Endothelial cell (in vitro differentiated cells): ENCODE measurements around the gene ACTL7B. TPM values are rescaled to one million over a fixed set of nuclear protein-coding genes. Genes with fewer than 3 reads are reported as not detected.
"Not testable (repeated sequence)": the region's sequence is repeated elsewhere in the genome, so short reads cannot be mapped to it uniquely, and the experiment has no call there.

Experiments
- DNase-seq: peaks from one replicate; pipeline ENCODE4 v3.0.0; 2021; ENCODE audit warnings: low spot score
- H3K27ac Mint-ChIP-seq: one replicate; pipeline ENCODE4 v1.8.0; 2021; ENCODE audit warnings: mixed read lengths, inconsistent platforms; ENCODE audit not compliant: unreplicated experiment
- H3K27me3 Mint-ChIP-seq: one replicate; pipeline ENCODE4 v1.8.0; 2021; ENCODE audit warnings: mild to moderate bottlenecking, moderate library complexity, mixed read lengths, inconsistent platforms; ENCODE audit not compliant: unreplicated experiment
- H3K36me3 Mint-ChIP-seq: one replicate; pipeline ENCODE4 v1.8.0; 2021; ENCODE audit warnings: mild to moderate bottlenecking, low read depth, mixed read lengths, inconsistent platforms; ENCODE audit not compliant: unreplicated experiment
- H3K4me1 Mint-ChIP-seq: one replicate; pipeline ENCODE4 v1.8.0; 2021; ENCODE audit warnings: mild to moderate bottlenecking, mixed read lengths, inconsistent platforms; ENCODE audit not compliant: unreplicated experiment
- H3K4me3 Mint-ChIP-seq: one replicate; pipeline ENCODE4 v1.8.0; 2021; ENCODE audit warnings: mild to moderate bottlenecking, mixed read lengths, inconsistent platforms; ENCODE audit not compliant: unreplicated experiment
- H3K9me3 Mint-ChIP-seq: one replicate; pipeline ENCODE4 v1.8.0; 2021; ENCODE audit warnings: mixed read lengths, inconsistent platforms; ENCODE audit not compliant: unreplicated experiment
- total RNA-seq: library from RNA; stranded (reverse); fragmentation: NEBNext Ultra II Directional; extraction: Animal tissue kit (Norgen Biotek cat#: 25700); gene quantifications from one replicate; pipeline ENCODE4 v1.2.1, GENCODE V29; 2021; ENCODE audit not compliant: unreplicated experiment
- TF ChIP-seq, protein P1 (sequence below): fragments of 200-600 bp; sonication (generic); IDR thresholded peaks from one replicate; pipeline ENCODE4 v1.5.0; 2021; ENCODE audit warnings: antibody characterized with exemption; ENCODE audit not compliant: unreplicated experiment

The ACTL7B gene
- total RNA-seq, 1 donor from 2014 or later, result not detected

DNA sequence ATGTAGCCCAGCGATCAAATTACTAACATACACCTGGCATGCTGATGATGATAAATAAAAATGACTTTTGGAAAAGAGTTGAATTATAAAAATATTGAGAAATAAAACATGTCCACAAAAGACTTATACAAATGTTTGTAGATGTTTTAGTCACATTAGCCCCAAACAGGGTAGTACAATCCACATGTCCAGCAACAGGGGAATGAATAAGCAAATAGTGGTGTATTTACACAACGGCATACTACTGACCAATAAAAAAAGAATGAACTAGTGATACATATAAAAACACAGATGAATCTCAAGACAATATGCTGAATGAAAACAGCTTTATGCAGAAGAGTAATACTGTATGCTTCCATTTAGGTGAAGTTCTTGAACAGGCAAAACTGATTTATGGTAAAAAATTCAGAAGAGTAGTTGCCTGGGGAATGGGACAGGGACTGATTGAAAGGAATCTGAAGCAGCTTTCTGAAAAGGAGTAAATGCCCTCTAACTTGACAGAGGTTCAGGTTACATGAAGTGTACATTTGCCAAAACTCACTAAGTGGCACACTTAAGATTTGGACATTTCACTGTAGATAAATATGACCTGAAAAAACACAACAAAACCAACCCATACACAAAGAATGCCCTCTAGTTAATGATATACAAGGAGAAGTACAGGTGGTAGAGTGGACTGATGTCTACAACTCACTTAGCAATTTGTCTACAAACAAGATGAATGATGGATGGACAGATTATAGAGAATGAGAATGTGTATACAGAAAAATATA, 41.7 kb upstream of the ACTL7B start:
- Mint-ChIP-seq H3K4me1 (peaks cover 11% of the 10 kb centered on the region), H3K27me3 (peaks cover 2% of the 10 kb centered on the region), H3K9me3 (no peaks in the 10 kb centered on the region), H3K27ac (no peak overlapping the region), H3K36me3 (peaks cover 36% of the 10 kb centered on the region), H3K4me3 (no peak overlapping the region)
- TF ChIP-seq, protein P1, sequence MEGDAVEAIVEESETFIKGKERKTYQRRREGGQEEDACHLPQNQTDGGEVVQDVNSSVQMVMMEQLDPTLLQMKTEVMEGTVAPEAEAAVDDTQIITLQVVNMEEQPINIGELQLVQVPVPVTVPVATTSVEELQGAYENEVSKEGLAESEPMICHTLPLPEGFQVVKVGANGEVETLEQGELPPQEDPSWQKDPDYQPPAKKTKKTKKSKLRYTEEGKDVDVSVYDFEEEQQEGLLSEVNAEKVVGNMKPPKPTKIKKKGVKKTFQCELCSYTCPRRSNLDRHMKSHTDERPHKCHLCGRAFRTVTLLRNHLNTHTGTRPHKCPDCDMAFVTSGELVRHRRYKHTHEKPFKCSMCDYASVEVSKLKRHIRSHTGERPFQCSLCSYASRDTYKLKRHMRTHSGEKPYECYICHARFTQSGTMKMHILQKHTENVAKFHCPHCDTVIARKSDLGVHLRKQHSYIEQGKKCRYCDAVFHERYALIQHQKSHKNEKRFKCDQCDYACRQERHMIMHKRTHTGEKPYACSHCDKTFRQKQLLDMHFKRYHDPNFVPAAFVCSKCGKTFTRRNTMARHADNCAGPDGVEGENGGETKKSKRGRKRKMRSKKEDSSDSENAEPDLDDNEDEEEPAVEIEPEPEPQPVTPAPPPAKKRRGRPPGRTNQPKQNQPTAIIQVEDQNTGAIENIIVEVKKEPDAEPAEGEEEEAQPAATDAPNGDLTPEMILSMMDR, result no peak
- DNase-seq, result no peak

DNA sequence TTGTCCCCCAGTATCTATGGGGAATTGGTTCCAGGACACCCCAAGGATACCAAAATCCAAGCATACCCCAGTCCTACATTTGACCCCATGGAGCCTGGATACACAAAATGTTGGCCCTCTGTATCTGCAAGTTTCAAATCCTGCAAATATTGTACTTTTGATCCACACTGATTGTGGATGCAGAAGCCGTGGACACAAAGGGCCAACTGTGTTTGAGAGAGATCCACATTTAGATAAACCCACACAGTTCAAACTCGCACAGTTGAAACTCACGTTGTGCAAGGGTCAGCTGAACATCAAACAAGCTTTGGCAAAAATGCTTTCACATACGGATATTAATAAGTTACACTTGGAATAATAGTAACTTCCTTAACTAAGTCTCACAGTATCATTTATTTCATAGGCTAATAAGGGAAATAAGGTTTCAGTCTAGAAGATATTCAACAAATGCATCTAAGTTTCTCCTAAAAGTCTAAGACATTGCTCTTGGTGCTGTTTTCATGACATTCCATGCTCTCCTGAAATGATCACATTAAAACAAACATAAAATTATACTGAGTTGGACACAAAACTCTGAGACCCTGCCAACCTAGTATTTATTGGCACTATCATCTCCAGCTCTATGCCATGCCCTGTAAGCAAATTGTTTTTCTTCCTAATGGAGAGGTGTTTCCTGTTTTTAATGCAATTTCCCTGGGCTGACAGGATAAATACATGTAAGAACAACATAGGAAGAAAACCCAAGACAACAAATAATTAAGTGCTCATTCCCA, 38.6 kb upstream of the ACTL7B start:
- no peak overlapping the region for H3K27ac Mint-ChIP-seq
- TF ChIP-seq, protein P1, result no peak
- no peak overlapping the region for H3K4me3 Mint-ChIP-seq
- no peak for DNase-seq
- H3K9me3 Mint-ChIP-seq, result no peaks in the 10 kb centered on the region
- H3K36me3 Mint-ChIP-seq, result peaks cover 37% of the 10 kb centered on the region
- peaks cover 11% of the 10 kb centered on the region for H3K4me1 Mint-ChIP-seq
- H3K27me3 Mint-ChIP-seq, result no peaks in the 10 kb centered on the region

DNA sequence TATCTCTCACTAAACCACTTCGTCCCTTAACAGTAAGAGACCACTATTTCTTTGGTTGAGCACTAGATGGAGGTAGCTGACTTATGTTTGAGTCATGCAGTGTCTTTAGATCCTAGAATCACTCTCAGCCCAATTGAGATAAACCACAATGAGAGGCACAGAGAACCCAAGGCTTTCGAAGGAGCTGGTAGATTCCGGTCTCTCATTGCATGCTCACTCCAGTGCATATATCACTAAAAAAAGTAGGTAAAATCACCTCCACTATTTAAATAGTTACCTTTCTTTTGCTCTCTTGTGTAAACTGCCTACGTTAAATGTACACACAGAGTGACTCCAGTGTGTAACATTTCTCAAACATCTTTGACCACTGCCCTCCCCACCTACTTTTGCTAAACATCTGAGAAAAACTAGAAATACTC, 33.9 kb upstream of the ACTL7B start:
- H3K4me1 Mint-ChIP-seq, result peaks cover 2% of the 10 kb centered on the region

DNA sequence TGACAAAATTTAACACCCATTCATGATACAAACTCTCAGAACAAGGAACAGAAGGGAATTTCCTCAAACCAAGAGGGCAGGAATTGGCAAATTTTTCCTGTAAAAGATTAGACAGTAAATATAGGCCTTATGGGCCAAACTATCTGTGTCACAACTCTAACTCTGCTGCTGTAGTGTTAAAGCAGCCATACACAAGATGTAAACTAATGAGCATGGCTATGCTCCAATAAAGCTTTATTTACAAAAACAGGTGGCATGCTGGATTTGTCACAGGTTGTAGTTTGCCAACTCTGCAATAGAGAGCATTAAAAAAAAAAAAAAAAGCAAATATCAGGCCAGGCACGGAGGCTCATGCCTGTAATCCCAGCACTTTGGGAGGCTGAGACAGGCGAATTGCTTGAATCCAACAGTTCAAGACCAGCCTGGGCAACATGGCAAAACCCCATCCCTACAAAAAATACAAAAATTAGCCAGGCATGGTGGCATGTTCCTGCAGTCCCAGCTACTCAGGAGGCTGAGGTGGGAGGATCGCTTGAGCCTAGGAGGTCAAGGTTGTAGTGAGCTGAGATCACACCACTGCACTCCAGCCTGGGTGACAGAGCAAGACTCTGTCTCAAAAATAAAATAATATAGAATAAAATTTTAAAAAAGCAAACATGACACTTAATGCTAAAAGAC, 30.9 kb upstream of the ACTL7B start:
- peaks cover 22% of the 10 kb centered on the region for H3K36me3 Mint-ChIP-seq
- not testable (repeated sequence) for H3K4me3 Mint-ChIP-seq, H3K27me3 Mint-ChIP-seq, H3K4me1 Mint-ChIP-seq, DNase-seq, H3K9me3 Mint-ChIP-seq, H3K27ac Mint-ChIP-seq

More for the DNA sequence above, 33.9 kb upstream of the ACTL7B start:
- H3K27me3 Mint-ChIP-seq, result no peaks in the 10 kb centered on the region
- no peak overlapping the region for H3K27ac Mint-ChIP-seq
- DNase-seq, result no peak
- TF ChIP-seq, protein P1, result no peak
- H3K36me3 Mint-ChIP-seq, result peaks cover 26% of the 10 kb centered on the region
- H3K9me3 Mint-ChIP-seq, result no peaks in the 10 kb centered on the region
- no peak overlapping the region for H3K4me3 Mint-ChIP-seq

DNA sequence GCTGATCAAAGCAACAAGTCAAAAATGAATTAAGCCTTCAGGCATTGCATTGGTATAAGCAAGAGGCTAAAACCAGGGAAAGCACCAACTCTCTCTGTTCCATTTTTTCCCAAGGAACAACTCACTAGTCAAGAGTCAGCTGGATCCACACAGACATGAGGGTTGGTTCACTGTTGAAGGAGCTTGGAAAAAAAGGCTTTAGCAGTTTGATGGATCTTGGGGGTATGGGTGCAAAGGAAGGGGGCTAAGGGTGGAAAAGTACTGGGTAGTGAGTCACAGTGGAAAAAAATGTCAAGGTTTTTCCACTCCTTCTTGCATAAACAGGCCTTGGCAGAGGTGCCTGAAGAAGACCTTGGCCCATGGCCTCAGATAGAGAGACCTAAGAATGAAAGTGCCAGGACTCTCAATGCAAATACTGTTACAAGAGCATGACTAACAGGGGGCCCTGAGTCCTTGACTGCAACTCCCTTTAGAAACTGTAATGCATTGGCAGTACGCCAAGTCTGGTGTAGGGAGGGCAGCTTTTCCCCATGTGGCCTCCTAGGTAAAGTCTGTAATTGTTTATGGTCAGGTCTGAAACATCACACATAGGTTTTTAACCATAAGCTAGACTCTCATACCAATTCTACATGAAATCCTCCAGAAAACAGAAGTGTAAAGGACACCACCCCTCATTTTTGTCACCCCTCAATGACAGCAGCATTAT, 30.0 kb upstream of the ACTL7B start:
- Mint-ChIP-seq H3K9me3 (no peaks in the 10 kb centered on the region), H3K4me3 (no peak overlapping the region), H3K27ac (no peak overlapping the region), H3K4me1 (no peaks in the 10 kb centered on the region), H3K36me3 (peaks cover 18% of the 10 kb centered on the region), H3K27me3 (no peaks in the 10 kb centered on the region)
- TF ChIP-seq, protein P1, result no peak
- DNase-seq, result no peak
